Measurements from ENCODE around the gene NDST3.

DNA sequence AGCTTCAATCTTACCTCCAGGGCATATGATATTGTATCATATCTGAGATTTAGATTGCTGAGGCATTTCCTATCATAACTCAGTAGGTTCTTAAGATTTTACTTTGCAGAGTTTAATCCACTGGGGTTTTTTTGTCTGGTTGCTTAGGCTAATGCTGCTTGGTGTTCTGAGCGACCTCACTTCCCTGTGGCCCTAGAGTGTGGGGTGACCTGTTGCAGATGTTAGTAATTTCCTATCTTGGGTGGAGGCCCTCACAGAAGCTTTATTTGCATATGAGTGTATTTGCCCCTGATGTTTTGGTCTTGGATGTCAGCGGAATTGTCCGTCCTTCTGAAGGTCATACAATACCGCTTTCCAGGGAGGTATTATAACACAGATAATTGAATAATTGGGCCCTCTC lies 137.1 kb downstream of the NDST3 start:
- TF ChIP-seq POLR2A (IDR thresholded peaks at IDR 0.05) (no peak), EP300 (IDR thresholded peaks at IDR 0.05) (no peak)
- TF ChIP-seq, protein P1, sequence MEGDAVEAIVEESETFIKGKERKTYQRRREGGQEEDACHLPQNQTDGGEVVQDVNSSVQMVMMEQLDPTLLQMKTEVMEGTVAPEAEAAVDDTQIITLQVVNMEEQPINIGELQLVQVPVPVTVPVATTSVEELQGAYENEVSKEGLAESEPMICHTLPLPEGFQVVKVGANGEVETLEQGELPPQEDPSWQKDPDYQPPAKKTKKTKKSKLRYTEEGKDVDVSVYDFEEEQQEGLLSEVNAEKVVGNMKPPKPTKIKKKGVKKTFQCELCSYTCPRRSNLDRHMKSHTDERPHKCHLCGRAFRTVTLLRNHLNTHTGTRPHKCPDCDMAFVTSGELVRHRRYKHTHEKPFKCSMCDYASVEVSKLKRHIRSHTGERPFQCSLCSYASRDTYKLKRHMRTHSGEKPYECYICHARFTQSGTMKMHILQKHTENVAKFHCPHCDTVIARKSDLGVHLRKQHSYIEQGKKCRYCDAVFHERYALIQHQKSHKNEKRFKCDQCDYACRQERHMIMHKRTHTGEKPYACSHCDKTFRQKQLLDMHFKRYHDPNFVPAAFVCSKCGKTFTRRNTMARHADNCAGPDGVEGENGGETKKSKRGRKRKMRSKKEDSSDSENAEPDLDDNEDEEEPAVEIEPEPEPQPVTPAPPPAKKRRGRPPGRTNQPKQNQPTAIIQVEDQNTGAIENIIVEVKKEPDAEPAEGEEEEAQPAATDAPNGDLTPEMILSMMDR (IDR thresholded peaks at IDR 0.05): no peak

All from gastroesophageal sphincter (tissue), 3 donors.